ENCODE results near the gene PPP1R12C.

The PPP1R12C gene

DNA sequence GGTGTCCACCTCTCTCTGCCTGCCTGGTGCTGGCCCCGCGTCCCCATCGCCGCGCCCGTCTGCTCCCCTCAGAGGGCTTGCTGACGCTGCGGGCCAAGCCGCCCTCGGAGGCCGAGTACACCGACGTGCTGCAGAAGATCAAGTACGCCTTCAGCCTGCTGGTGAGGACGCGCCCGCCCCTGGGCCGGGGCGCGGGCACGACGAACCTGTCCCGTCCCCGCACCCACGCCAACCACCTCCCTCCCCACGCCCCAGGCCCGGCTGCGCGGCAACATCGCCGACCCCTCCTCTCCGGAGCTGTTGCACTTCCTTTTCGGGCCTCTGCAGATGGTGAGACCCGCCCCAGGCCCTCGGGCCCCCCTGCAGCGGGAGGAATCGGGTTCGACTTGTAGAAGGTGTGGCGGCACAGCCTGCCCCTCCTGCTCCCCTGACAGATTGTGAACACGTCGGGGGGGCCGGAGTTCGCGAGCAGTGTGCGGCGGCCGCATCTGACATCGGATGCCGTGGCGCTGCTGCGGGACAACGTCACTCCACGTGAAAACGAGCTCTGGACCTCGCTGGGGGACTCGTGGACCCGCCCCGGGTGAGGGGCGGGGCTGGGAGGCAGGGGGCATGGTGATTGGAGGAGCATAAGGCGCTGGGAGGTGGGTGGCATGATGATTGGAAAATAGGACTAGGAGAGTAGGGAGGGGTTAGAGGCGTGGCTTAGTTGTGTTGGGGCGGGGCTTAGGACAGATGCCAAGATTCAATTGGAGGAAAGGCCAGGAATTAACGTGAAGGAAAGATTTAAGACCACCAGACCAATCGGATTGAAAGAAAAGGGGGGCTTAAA lies 35.2 kb downstream of the PPP1R12C start:
- Histone ChIP-seq H3K36me3 (ENCODE audit: control insufficient read depth, insufficient read depth, low read length) (no peaks in the 10 kb centered on the region), H3K9ac (no peak overlapping the region), H2AFZ (no peak overlapping the region), H3K4me2 (ENCODE audit: low read length) (no peak overlapping the region), H3K79me2 (peaks cover 2% of the 10 kb centered on the region), H3K27ac (no peak overlapping the region), H3K9me3 (ENCODE audit: control insufficient read depth, low read length) (no peaks in the 10 kb centered on the region), H3K4me3 (ENCODE audit: low read depth, low read length) (no peak overlapping the region), H3K4me1 (no peaks in the 10 kb centered on the region), H3K27me3 (ENCODE audit: control insufficient read depth, insufficient read depth, low read length) (no peaks in the 10 kb centered on the region)
- TF ChIP-seq, protein P1, sequence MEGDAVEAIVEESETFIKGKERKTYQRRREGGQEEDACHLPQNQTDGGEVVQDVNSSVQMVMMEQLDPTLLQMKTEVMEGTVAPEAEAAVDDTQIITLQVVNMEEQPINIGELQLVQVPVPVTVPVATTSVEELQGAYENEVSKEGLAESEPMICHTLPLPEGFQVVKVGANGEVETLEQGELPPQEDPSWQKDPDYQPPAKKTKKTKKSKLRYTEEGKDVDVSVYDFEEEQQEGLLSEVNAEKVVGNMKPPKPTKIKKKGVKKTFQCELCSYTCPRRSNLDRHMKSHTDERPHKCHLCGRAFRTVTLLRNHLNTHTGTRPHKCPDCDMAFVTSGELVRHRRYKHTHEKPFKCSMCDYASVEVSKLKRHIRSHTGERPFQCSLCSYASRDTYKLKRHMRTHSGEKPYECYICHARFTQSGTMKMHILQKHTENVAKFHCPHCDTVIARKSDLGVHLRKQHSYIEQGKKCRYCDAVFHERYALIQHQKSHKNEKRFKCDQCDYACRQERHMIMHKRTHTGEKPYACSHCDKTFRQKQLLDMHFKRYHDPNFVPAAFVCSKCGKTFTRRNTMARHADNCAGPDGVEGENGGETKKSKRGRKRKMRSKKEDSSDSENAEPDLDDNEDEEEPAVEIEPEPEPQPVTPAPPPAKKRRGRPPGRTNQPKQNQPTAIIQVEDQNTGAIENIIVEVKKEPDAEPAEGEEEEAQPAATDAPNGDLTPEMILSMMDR (IDR thresholded peaks at IDR 0.05) = no peak

DNA sequence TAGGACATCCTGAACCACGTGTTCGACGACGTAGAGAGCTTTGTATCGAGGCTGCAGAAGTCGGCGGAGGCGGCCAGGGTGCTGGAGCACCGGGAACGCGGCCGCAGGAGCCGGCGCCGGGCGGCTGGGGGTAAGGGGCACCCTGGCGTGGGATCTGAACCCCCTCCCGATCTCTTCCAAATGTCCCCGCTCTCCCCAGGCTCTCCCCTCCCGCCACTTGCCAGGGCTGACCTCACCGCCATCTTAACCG lies 35.7 kb downstream of the PPP1R12C start:
- H3K36me3 ChIP-seq (ENCODE audit: control insufficient read depth, insufficient read depth, low read length) = no peaks in the 10 kb centered on the region
- H3K79me2 ChIP-seq = peaks cover 2% of the 10 kb centered on the region
- no peak overlapping the region for H3K9ac ChIP-seq
- H2AFZ ChIP-seq = no peak overlapping the region
- no peak overlapping the region for H3K4me2 ChIP-seq (ENCODE audit: low read length)
- H3K4me1 ChIP-seq = peaks cover 3% of the 10 kb centered on the region
- TF ChIP-seq, protein P1 (IDR thresholded peaks at IDR 0.05) = no peak
- H3K4me3 ChIP-seq (ENCODE audit: low read depth, low read length) = no peak overlapping the region
- no peaks in the 10 kb centered on the region for H3K9me3 ChIP-seq (ENCODE audit: control insufficient read depth, low read length)
- no peaks in the 10 kb centered on the region for H3K27me3 ChIP-seq (ENCODE audit: control insufficient read depth, insufficient read depth, low read length)
- H3K27ac ChIP-seq = no peak overlapping the region

DNA sequence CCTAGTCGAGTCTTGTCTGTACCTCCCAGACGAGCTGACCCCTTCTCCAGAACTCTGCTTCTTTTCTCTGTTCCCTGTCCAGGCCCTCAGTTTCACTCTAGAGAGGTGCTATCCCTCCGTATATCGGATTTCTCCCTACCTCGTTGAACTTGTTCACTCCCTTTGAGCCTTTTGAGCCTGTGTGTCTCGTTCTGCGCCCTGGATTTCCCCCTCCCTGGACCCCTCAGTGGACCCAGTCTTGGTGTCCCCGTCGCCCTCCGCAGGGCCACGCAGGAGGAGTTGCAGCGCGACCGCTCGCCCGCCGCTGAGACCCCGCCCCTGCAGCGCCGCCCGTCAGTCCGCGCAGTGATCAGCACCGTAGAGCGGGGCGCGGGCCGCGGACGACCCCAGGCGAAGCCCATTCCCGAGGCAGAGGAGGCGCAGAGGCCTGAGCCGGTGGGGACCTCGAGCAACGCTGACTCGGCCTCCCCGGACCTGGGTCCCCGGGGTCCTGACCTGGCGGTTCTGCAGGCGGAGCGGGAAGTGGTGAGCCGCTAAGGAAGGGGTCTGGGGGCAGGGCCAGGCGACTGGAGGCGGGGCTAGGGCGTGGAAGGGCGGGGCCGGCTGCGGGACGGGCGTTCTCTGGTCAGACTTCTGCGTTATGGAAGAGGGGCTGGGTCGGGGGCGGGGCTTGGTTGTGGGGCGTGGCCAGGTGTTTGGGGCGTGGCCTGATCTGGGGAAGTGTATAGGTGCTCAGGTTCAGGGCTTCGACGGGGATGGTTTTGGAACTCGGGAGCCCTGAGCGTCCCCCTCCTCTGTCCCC lies 36.3 kb downstream of the PPP1R12C start:
- no peaks in the 10 kb centered on the region for H3K27me3 ChIP-seq (ENCODE audit: control insufficient read depth, insufficient read depth, low read length)
- H2AFZ ChIP-seq = no peak overlapping the region
- no peaks in the 10 kb centered on the region for H3K36me3 ChIP-seq (ENCODE audit: control insufficient read depth, insufficient read depth, low read length)
- peaks cover 2% of the 10 kb centered on the region for H3K79me2 ChIP-seq
- peaks cover 3% of the 10 kb centered on the region for H3K4me1 ChIP-seq
- TF ChIP-seq, protein P1 (IDR thresholded peaks at IDR 0.05) = no peak
- H3K27ac ChIP-seq = no peak overlapping the region
- H3K9me3 ChIP-seq (ENCODE audit: control insufficient read depth, low read length) = no peaks in the 10 kb centered on the region
- no peak overlapping the region for H3K9ac ChIP-seq
- peak overlapping the region; percentile 25 for H3K4me3 ChIP-seq (ENCODE audit: low read depth, low read length)
- H3K4me2 ChIP-seq (ENCODE audit: low read length) = peak overlapping the region; percentile 57

DNA sequence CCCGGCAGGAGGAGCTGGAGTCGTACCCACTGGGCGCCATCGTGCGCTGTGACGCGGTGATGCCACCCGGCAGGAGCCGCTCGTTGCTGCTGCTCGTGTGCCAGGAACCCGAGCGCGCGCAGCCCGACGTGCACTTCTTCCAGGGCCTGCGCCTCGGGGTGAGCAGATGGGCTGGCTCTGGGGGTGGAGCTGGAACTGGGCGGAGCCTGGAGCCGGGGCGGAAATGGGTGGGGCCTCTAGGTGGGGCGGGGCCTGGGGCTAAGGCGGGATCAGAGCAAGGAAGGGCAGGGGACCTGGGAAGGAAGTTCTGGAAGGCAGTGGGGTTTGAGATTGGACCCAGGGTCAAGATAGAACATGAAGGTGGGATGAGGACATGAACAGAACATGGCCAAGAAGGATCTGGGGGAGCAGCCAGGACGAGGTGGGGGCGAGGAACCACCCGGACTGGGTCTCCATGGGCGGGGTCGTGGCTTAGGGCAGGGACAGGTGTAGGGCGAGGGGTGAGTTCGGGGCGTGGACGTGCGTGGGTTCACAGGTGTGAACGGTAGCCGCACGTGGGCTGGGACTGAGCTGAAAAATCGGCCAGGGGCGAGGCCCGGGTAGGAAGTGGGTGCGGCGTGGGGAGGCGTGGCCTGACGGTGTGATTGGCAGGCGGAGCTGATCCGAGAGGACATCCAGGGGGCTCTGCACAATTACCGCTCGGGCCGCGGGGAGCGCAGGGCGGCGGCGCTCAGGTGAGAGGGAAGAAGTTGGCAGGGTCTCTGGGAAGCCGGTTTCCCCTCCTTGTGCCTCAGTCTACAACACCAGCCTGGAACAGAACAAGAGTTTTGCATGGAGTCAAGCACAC lies 37.1 kb downstream of the PPP1R12C start:
- peaks cover 2% of the 10 kb centered on the region for H3K79me2 ChIP-seq
- no peak overlapping the region for H3K4me3 ChIP-seq (ENCODE audit: low read depth, low read length)
- no peak overlapping the region for H3K27ac ChIP-seq
- H3K9me3 ChIP-seq (ENCODE audit: control insufficient read depth, low read length) = no peaks in the 10 kb centered on the region
- H3K9ac ChIP-seq = no peak overlapping the region
- no peaks in the 10 kb centered on the region for H3K36me3 ChIP-seq (ENCODE audit: control insufficient read depth, insufficient read depth, low read length)
- TF ChIP-seq, protein P1 (IDR thresholded peaks at IDR 0.05) = no peak
- no peak overlapping the region for H2AFZ ChIP-seq
- H3K27me3 ChIP-seq (ENCODE audit: control insufficient read depth, insufficient read depth, low read length) = no peaks in the 10 kb centered on the region
- peak overlapping the region; percentile 57 for H3K4me2 ChIP-seq (ENCODE audit: low read length)
- peaks cover 4% of the 10 kb centered on the region for H3K4me1 ChIP-seq
